Progenitor cell of endocrine pancreas (in vitro differentiated cells): Measurements from ENCODE around the gene GPRC5D. TPM values are rescaled to one million over a fixed set of nuclear protein-coding genes. Genes with fewer than 3 reads are reported as not detected.

Experiments used
- DNase-seq: peaks from one replicate; pipeline ENCODE4 v3.0.0; 2021; ENCODE audit warnings: low spot score; ENCODE audit not compliant: unreplicated experiment
- H3K27ac Mint-ChIP-seq: 2 replicates; pipeline ENCODE4 v1.8.0; 2021; ENCODE audit warnings: mild to moderate bottlenecking, moderate library complexity, mixed read lengths
- H3K27me3 Mint-ChIP-seq: 2 replicates; pipeline ENCODE4 v1.8.0; 2021; ENCODE audit warnings: mixed read lengths
- H3K36me3 Mint-ChIP-seq: 2 replicates; pipeline ENCODE4 v1.8.0; 2022; ENCODE audit warnings: mixed read lengths; ENCODE audit not compliant: insufficient read depth
- H3K4me1 Mint-ChIP-seq: 2 replicates; pipeline ENCODE4 v1.8.0; 2021; ENCODE audit warnings: low read depth, mixed read lengths
- H3K4me3 Mint-ChIP-seq: 2 replicates; pipeline ENCODE4 v1.8.0; 2021; ENCODE audit warnings: low read depth, mild to moderate bottlenecking, moderate library complexity, mixed read lengths
- H3K9me3 Mint-ChIP-seq: 2 replicates; pipeline ENCODE4 v1.8.0; 2021; ENCODE audit warnings: low read depth, mixed read lengths
- CTCF ChIP-seq: fragments of 200-600 bp; sonication (generic); IDR thresholded peaks from one replicate; pipeline ENCODE4 v1.5.0; 2021; ENCODE audit warnings: antibody characterized with exemption, mild to moderate bottlenecking; ENCODE audit not compliant: unreplicated experiment
- total RNA-seq: library from RNA; stranded (reverse); gene quantifications from 2 replicates; pipeline ENCODE4 v1.2.1, GENCODE V29; 2021

Gene GPRC5D
- total RNA-seq, 1 donor from 2014 or later, result not detected

- Mint-ChIP-seq H3K36me3 (no peaks in the 10 kb centered on the region), H3K9me3 (no peaks in the 10 kb centered on the region), H3K4me3 (peak overlapping the region; percentile 69), H3K27me3 (peaks cover 60% of the 10 kb centered on the region), H3K4me1 (peaks cover 19% of the 10 kb centered on the region), H3K27ac (peak overlapping the region; percentile 48)
- no peak for TF ChIP-seq CTCF
- DNase-seq, result no peak
Measured at GRCh38 chr12:12891881-12892355, 60.1 kb downstream of the GPRC5D start.

GRCh38 chr12:12891080-12891880 lies 60.7 kb downstream of the GPRC5D start, which contains the start of gene GPRC5A:
TSS of gene GPRC5A (plus strand) at chr12:12891562. CDS start at chr12:12908250, 16,688 bp downstream.
- peak within 1 kb of the TSS; percentile 75 for H3K27ac Mint-ChIP-seq
- H3K36me3 Mint-ChIP-seq, result no peaks in the 10 kb centered on the region
- H3K27me3 Mint-ChIP-seq, result peaks cover 64% of the 10 kb centered on the region
- H3K9me3 Mint-ChIP-seq, result no peaks in the 10 kb centered on the region
- peak within 1 kb of the TSS; percentile 69 for H3K4me3 Mint-ChIP-seq
- peak; percentile 54 for DNase-seq
- H3K4me1 Mint-ChIP-seq, result peaks cover 19% of the 10 kb centered on the region
- no peak for TF ChIP-seq CTCF

Other genes with a start within 250 kb of the GPRC5D start
- 36.7 and 40.8 TPM in 2 replicates for gene CDKN1B, start 234.8 kb downstream of the GPRC5D start, total RNA-seq
- 5.3 and 5.4 TPM in 2 replicates for gene APOLD1, start 166.5 kb downstream of the GPRC5D start, total RNA-seq
- gene DDX47, start 138.8 kb downstream of the GPRC5D start, total RNA-seq, result 115 TPM in 2 replicates
- gene GPRC5A, start 60.6 kb downstream of the GPRC5D start, total RNA-seq, result 4.0 and 7.1 TPM in 2 replicates
- 109 and 111 TPM in 2 replicates for gene HEBP1, start 48.1 kb upstream of the GPRC5D start, total RNA-seq
- gene FAM234B, start 92.2 kb upstream of the GPRC5D start, total RNA-seq, result 18.7 and 19.7 TPM in 2 replicates
- 0.46 and 0.80 TPM in 2 replicates for gene GSG1, start 151.5 kb upstream of the GPRC5D start, total RNA-seq
- gene EMP1, start 244.6 kb upstream of the GPRC5D start, total RNA-seq, result 0.31 and 0.47 TPM in 2 replicates